DND-41 (cell line): ENCODE results near the gene VAV2.

Experiments used
- ATAC-seq: fragments of 200-7000 bp; cut with Tn5 transposase; 3 replicates; pipeline ENCODE4 v1.9.1; 2021; ENCODE audit warnings: low read depth; ENCODE audit not compliant: insufficient read depth
- DNase-seq: peaks from one replicate; pipeline ENCODE4 v3.0.0-alpha.2; 2020
- H2AFZ ChIP-seq: 2 replicates; pipeline ENCODE4 v1.6.0; 2012; ENCODE audit warnings: low read depth, low read length
- H3K27ac ChIP-seq: 2 replicates; pipeline ENCODE4 v1.5.1; 2012; ENCODE audit warnings: low read length, inconsistent platforms
- H3K27me3 ChIP-seq: fragments of 200-600 bp; sonication (generic); 2 replicates; pipeline ENCODE4 v1.6.0; 2012; ENCODE audit warnings: low read length, mild to moderate bottlenecking, inconsistent platforms; ENCODE audit not compliant: insufficient read depth, poor library complexity
- H3K36me3 ChIP-seq: 2 replicates; pipeline ENCODE4 v1.5.1; 2012; ENCODE audit warnings: low read length, inconsistent platforms; ENCODE audit not compliant: insufficient read depth
- H3K4me1 ChIP-seq: 2 replicates; pipeline ENCODE4 v1.5.1; 2012; ENCODE audit warnings: mild to moderate bottlenecking, low read length; ENCODE audit not compliant: insufficient read depth
- H3K4me2 ChIP-seq: 2 replicates; pipeline ENCODE4 v1.6.0; 2012; ENCODE audit warnings: mild to moderate bottlenecking, moderate library complexity, low read length, inconsistent platforms; ENCODE audit not compliant: insufficient read depth
- H3K4me3 ChIP-seq, 2 experiments: fragments of 200-600 bp in 1 of 2; shearing (Covaris generic) in 1 of 2; 2 replicates each; pipeline ENCODE4 v1.5.1; 2012 to 2016; ENCODE audit warnings: inconsistent platforms in 2 of 2, low read length in 2 of 2, mild to moderate bottlenecking in 2 of 2, low read depth in 1 of 2, moderate library complexity in 1 of 2
- H3K79me2 ChIP-seq: 2 replicates; pipeline ENCODE4 v1.6.0; 2012; ENCODE audit warnings: low read length, inconsistent platforms; ENCODE audit not compliant: insufficient read depth
- H3K9ac ChIP-seq: 2 replicates; pipeline ENCODE4 v1.6.0; 2012; ENCODE audit warnings: low read depth, mild to moderate bottlenecking, inconsistent platforms, low read length, moderate library complexity
- H3K9me3 ChIP-seq: 2 replicates; pipeline ENCODE4 v1.5.1; 2012; ENCODE audit warnings: low read length, moderate library complexity, mild to moderate bottlenecking, inconsistent platforms; ENCODE audit not compliant: insufficient read depth, severe bottlenecking
- H4K20me1 ChIP-seq: 2 replicates; pipeline ENCODE4 v1.6.0; 2012; ENCODE audit warnings: low read length; ENCODE audit not compliant: insufficient read depth
- EZH2 ChIP-seq: IDR thresholded peaks from 3 replicates; pipeline ENCODE4 v1.6.1; 2012; ENCODE audit warnings: borderline replicate concordance, low read depth, mild to moderate bottlenecking, moderate library complexity, low read length, inconsistent platforms; ENCODE audit not compliant: severe bottlenecking
- TF ChIP-seq, protein P1 (sequence below): IDR thresholded peaks from 2 replicates; pipeline ENCODE4 v1.5.1; 2012; ENCODE audit warnings: borderline replicate concordance, low read length, moderate library complexity, mild to moderate bottlenecking; ENCODE audit not compliant: poor library complexity, severe bottlenecking; ENCODE audit errors: extremely low read depth

The VAV2 gene

DNA sequence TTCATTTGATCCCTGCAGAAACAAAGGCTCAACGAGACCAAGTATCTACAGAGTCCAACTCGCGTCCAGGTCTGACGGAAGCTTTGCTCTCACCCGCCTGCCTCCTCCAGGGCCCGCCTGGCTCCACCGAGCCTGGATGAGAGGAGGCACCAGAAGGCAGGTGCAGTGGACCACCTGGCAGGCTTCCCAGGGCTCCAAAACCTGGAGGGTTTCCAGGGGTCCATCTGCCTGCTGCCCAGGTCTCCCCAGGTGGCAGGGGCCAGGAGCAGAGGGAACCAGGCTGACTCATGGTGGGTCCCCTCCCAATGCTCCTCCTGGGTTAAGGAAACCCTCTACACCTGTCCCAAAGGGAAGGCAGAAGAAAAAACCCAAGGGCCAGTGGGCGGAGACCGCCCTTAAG, 59.5 kb downstream of the VAV2 start:
- no peak overlapping the region for H3K27ac ChIP-seq

DNA sequence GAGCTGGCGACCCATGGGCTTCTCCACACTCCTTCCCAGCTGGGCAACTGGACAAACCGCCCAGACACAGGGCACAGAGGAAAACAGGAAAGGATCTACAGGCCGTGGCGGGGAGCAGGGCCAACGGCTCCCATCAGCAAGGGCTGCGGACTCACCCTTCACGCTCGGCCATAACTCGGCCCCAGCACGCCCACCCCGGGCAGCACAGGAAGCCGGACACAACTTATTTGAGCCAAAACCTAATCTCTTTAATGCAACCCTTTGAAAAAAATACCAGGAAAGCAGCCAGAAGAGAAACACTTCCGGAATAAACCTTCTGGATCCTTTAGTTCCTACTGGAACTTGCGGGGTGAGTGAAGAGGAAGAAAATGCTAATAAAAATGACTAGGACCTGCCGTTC, 59.9 kb downstream of the VAV2 start:
- no peaks in the 10 kb centered on the region for H3K9me3 ChIP-seq
- no peak overlapping the region for H3K9ac ChIP-seq
- H4K20me1 ChIP-seq, result no peaks in the 10 kb centered on the region
- H3K4me2 ChIP-seq, result no peak overlapping the region
- no peak overlapping the region for H3K27ac ChIP-seq
- no peaks in the 10 kb centered on the region for H3K79me2 ChIP-seq
- H3K4me3 ChIP-seq, result no peak overlapping the region
- H2AFZ ChIP-seq, result no peak overlapping the region
- DNase-seq (no peak), ATAC-seq (no peak)
- no peaks in the 10 kb centered on the region for H3K36me3 ChIP-seq
- TF ChIP-seq, protein P1, sequence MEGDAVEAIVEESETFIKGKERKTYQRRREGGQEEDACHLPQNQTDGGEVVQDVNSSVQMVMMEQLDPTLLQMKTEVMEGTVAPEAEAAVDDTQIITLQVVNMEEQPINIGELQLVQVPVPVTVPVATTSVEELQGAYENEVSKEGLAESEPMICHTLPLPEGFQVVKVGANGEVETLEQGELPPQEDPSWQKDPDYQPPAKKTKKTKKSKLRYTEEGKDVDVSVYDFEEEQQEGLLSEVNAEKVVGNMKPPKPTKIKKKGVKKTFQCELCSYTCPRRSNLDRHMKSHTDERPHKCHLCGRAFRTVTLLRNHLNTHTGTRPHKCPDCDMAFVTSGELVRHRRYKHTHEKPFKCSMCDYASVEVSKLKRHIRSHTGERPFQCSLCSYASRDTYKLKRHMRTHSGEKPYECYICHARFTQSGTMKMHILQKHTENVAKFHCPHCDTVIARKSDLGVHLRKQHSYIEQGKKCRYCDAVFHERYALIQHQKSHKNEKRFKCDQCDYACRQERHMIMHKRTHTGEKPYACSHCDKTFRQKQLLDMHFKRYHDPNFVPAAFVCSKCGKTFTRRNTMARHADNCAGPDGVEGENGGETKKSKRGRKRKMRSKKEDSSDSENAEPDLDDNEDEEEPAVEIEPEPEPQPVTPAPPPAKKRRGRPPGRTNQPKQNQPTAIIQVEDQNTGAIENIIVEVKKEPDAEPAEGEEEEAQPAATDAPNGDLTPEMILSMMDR, result no peak
- TF ChIP-seq EZH2, result no peak
- no peaks in the 10 kb centered on the region for H3K4me1 ChIP-seq
- H3K27me3 ChIP-seq, result no peaks in the 10 kb centered on the region

More for the DNA sequence above, 59.5 kb downstream of the VAV2 start:
- Histone ChIP-seq H3K9me3 (no peaks in the 10 kb centered on the region), H3K36me3 (no peaks in the 10 kb centered on the region), H4K20me1 (no peaks in the 10 kb centered on the region), H3K9ac (no peak overlapping the region), H3K27me3 (no peaks in the 10 kb centered on the region), H2AFZ (no peak overlapping the region), H3K4me3 (no peak overlapping the region), H3K79me2 (no peaks in the 10 kb centered on the region), H3K4me1 (no peaks in the 10 kb centered on the region), H3K4me2 (no peak overlapping the region)
- TF ChIP-seq, protein P1, result no peak
- no peak for TF ChIP-seq EZH2
- DNase-seq (no peak), ATAC-seq (no peak)

DNA sequence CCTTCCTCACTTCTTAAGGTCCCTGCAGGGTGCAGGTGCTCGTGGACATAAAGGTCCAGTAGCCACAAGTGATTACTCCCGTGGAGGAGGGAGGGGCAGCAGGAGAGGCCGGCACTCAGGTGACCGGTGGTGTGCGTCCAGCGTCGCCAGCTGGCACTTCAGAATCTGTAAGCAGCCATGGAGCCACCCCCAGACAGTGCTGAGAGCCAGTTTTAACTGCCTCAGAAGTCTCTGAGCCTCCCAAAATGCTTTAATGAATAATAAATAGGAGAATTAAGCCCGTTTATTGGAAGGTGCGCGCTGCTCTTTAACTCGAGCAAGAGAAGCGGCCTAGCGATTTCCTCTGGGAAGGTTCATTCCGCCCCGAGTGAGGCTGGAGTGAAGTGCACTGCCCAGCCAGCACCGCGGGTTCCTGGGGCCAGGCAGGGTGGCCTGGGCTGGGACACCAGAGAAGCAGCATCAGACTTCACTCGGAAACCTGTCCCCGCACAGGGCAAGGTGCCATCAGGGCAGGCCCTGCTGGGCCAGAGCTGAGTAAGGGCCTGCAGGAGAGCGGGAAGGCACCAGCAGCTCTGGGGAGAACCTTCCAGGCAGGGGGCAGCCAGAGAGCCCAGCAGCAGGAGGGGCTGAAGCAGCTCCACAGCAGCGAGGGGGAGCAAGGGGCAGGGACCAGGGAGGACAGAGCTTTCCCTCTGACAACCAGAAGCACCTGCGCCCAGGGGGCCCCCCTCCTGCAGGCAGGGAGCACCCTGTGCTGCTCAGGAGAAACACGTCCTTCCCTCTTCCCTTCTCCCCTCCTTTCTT, 61.2 kb downstream of the VAV2 start:
- H3K27me3 ChIP-seq, result no peaks in the 10 kb centered on the region
- H3K9ac ChIP-seq, result no peak overlapping the region
- no peaks in the 10 kb centered on the region for H3K79me2 ChIP-seq
- H3K4me1 ChIP-seq, result no peaks in the 10 kb centered on the region
- H2AFZ ChIP-seq, result no peak overlapping the region
- H3K36me3 ChIP-seq, result no peaks in the 10 kb centered on the region
- H3K4me2 ChIP-seq, result no peak overlapping the region
- H4K20me1 ChIP-seq, result no peaks in the 10 kb centered on the region
- no peak overlapping the region for H3K27ac ChIP-seq
- no peak overlapping the region for H3K4me3 ChIP-seq
- TF ChIP-seq EZH2, result no peak
- TF ChIP-seq, protein P1, result no peak
- H3K9me3 ChIP-seq, result no peaks in the 10 kb centered on the region
- DNase-seq, result no peak
- ATAC-seq, result no peak
